Heart left ventricle (tissue), 16 donors: ENCODE measurements around the gene PNLIPRP2. TPM values are rescaled to one million over a fixed set of nuclear protein-coding genes. Genes with fewer than 3 reads are reported as not detected.
A peak's percentile ranks its signal among the peaks of the same experiment; 100 is the strongest.

Source experiments
- ATAC-seq, 4 donors: fragments of 200-7000 bp; cut with Tn5 transposase; one replicate each; pipeline ENCODE4 v1.9.1; 2020 to 2022; ENCODE audit warnings: moderate library complexity in 4 of 4, mild to moderate bottlenecking in 3 of 4, moderate number of reproducible peaks in 1 of 4
- DNase-seq, 5 donors: peaks; one replicate each; pipeline ENCODE4 v3.0.0-alpha.2; 2020
- H3K27ac ChIP-seq, 12 donors: fragments of 200-600 bp; sonication (generic) in 4 of 12; one replicate each; pipeline versions ENCODE4 v1.5.0 to v1.8.0; 2016 to 2022; ENCODE audit warnings: mild to moderate bottlenecking in 2 of 12
- H3K27me3 ChIP-seq, 9 donors: fragments of 200-600 bp; sonication (generic) in 2 of 9; one replicate each; pipeline versions ENCODE4 v1.5.1 to v1.8.0; 2016 to 2022; ENCODE audit warnings: mild to moderate bottlenecking in 3 of 9
- H3K36me3 ChIP-seq, 9 donors: fragments of 200-600 bp; sonication (generic) in 2 of 9; one replicate each; pipeline versions ENCODE4 v1.5.0 to v1.8.0; 2018 to 2022; ENCODE audit warnings: mild to moderate bottlenecking in 2 of 9
- H3K4me1 ChIP-seq, 12 donors: fragments of 200-600 bp; sonication (generic) in 4 of 12; one replicate each; pipeline versions ENCODE4 v1.5.0 to v1.8.0; 2016 to 2022; ENCODE audit warnings: mild to moderate bottlenecking in 3 of 12
- H3K4me3 ChIP-seq, 12 donors: fragments of 200-600 bp; sonication (generic) in 4 of 12; one replicate each; pipeline versions ENCODE4 v1.5.0 to v1.8.0; 2017 to 2022; ENCODE audit warnings: mild to moderate bottlenecking in 9 of 12, moderate library complexity in 4 of 12
- H3K9me3 ChIP-seq, 12 donors: fragments of 200-600 bp; sonication (generic) in 4 of 12; one replicate each; pipeline versions ENCODE4 v1.5.0 to v1.8.0; 2016 to 2022; ENCODE audit warnings: mild to moderate bottlenecking in 1 of 12
- CTCF ChIP-seq, 12 donors: fragments of 200-600 bp; sonication (generic) in 4 of 12; IDR thresholded peaks; one replicate each; pipeline versions ENCODE4 v1.5.0 to v1.8.0; 2018 to 2022; ENCODE audit warnings: antibody characterized with exemption in 12 of 12, mild to moderate bottlenecking in 5 of 12
- POLR2A ChIP-seq, 2 donors: fragments of 450-650 bp; IDR thresholded peaks; one replicate each; pipeline ENCODE4 v1.6.1; 2017; ENCODE audit warnings: antibody characterized with exemption in 2 of 2, mild to moderate bottlenecking in 2 of 2, moderate library complexity in 2 of 2
- WGBS, 4 donors: extraction: QIAGEN DNeasy Blood & Tissue Kit in 2 of 4; methylation state at CpG; one replicate each; pipeline versions ENCODE4 v1.1.5 to v1.1.7; 2013 to 2018; 5-methylcytosine and 5-hydroxymethylcytosine counted together
- intact Hi-C, 10 donors: fragments of 100-400 bp; cut with DNase I; formaldehyde crosslinking; loops; one replicate each; pipeline versions ENCODE4 v1.11.1 to v1.14.2; 2022
- polyA plus RNA-seq, 2 donors: library from polyadenylated mRNA; stranded (reverse); fragments of 200-250 nt; gene quantifications; one replicate each; pipeline ENCODE4 v1.2.3, GENCODE V29; 2013
- total RNA-seq, 9 donors: library from RNA; depleted of rRNA in 2 of 9; stranded (reverse); fragments of >200 nt in 2 of 9; fragmentation: NEBNext Ultra II Directional in 3 of 9; extraction: Animal tissue kit (Norgen Biotek cat#: 25700) in 3 of 9; gene quantifications; one replicate each; pipeline versions ENCODE4 v1.1.0 to v1.2.4, GENCODE V29; 2016 to 2023
- donor health status: ischemic (EF 13 %, LVEDD 7.1; RV severe dilation, severe dysfunction).
- donor health status: healthy with polysubstance abuse.
- donor health status: DM: no; HTN: yes; CAD: no.
- donor health status: DM: no; HTN: no; CAD: no.
- donor health status: ischemic (EF 25% LVEDD 6.9; RV normal size, moderate dysfunction).
- donor health status: ischemic (EF 25% LVEDD 5.7; RV mildly dilated, moderate dysfunction).
- donor health status: healthy.
- donor health status: DM: yes; HTN: yes; CAD: no.
- donor health status: ischemic (EF 35%, LVEDD 5.7; RV mildly dilated, moderate dysfunction).
- donor health status: nonischemic (EF 11% LVEDD 7.7; RV severe dilation, severe dysfunction).
- donor health status: DM: yes; HTN: yes; CAD: no.
- donor health status: PGD.
- donor health status: ischemic (EF 29% LVEDD 5.4; RV normal size, mild dysfunction).
- donor health status: nonischemic (EF 23%, LVEDD 6.1; RV moderate dilation, normal function).

The PNLIPRP2 gene
- total and polyA plus RNA-seq, 11 donors = 0.04 to 0.27 TPM; not detected in 9

- TF ChIP-seq CTCF (IDR thresholded peaks at IDR 0.05) (no peak), POLR2A (IDR thresholded peaks at IDR 0.05) (no peak)
- peaks cover 0 to 31% (median 4%) of the 10 kb centered on the region in 9 donors for H3K27me3 ChIP-seq
- 65 to 74% (median 68%) methylated on average over 5 to 8 of the region's 8 CpGs for WGBS, 4 donors
- no peak overlapping the region for H3K4me3 ChIP-seq
- no peak for DNase-seq
- no peaks in the 10 kb centered on the region for H3K36me3 ChIP-seq
- intact Hi-C loops = no loop called here
- ATAC-seq = no peak
- no peak overlapping the region for H3K27ac ChIP-seq
- no peaks in the 10 kb centered on the region for H3K9me3 ChIP-seq
- H3K4me1 ChIP-seq = peaks cover 0 to 7% (median 0%) of the 10 kb centered on the region in 12 donors
Measured at GRCh38 chr10:116606061-116606483, 14.7 kb upstream of the PNLIPRP2 start.

- no peaks in the 10 kb centered on the region for H3K36me3 ChIP-seq
- H3K27ac ChIP-seq = no peak overlapping the region
- H3K9me3 ChIP-seq = no peaks in the 10 kb centered on the region
- H3K4me1 ChIP-seq = peaks cover 0 to 7% (median 0%) of the 10 kb centered on the region in 12 donors
- peaks cover 0 to 27% (median 4%) of the 10 kb centered on the region in 9 donors for H3K27me3 ChIP-seq
- DNase-seq (no peak), ATAC-seq (no peak)
- intact Hi-C loops = no loop called here
- 68 to 71% (median 70%) methylated on average over 6 of the region's 6 CpGs for WGBS, 4 donors
- no peak for TF ChIP-seq CTCF (IDR thresholded peaks at IDR 0.05)
- TF ChIP-seq POLR2A (IDR thresholded peaks at IDR 0.05) = no peak
- H3K4me3 ChIP-seq = no peak overlapping the region
Measured at GRCh38 chr10:116607336-116607735, 13.4 kb upstream of the PNLIPRP2 start.

- Histone ChIP-seq H3K4me1 (peaks cover 0 to 7% (median 0%) of the 10 kb centered on the region in 12 donors), H3K27ac (no peak overlapping the region), H3K27me3 (peaks cover 0 to 22% (median 4%) of the 10 kb centered on the region in 9 donors), H3K4me3 (peak overlapping the region in 10 of 12 donors; percentile 11 to 41 (median 34)), H3K9me3 (peaks cover 0 to 3% (median 0%) of the 10 kb centered on the region in 12 donors), H3K36me3 (no peaks in the 10 kb centered on the region)
- intact Hi-C loops = no loop called here
- no peak for TF ChIP-seq CTCF (IDR thresholded peaks at IDR 0.05)
- no peak for TF ChIP-seq POLR2A (IDR thresholded peaks at IDR 0.05)
- ATAC-seq = peak in 1 of 4 donors; percentile 34
- no peak for DNase-seq
- WGBS, 4 donors = 28 to 50% (median 39%) methylated on average over 28 to 41 of the region's 41 CpGs
Measured at GRCh38 chr10:116608686-116609594, 11.8 kb upstream of the PNLIPRP2 start.

GRCh38 chr10:116610443-116611152 lies 10.2 kb upstream of the PNLIPRP2 start:
- ATAC-seq = no peak
- TF ChIP-seq CTCF (IDR thresholded peaks at IDR 0.05) (no peak), POLR2A (IDR thresholded peaks at IDR 0.05) (no peak)
- Histone ChIP-seq H3K4me1 (peaks cover 0 to 7% (median 0%) of the 10 kb centered on the region in 12 donors), H3K27me3 (peaks cover 0 to 22% (median 4%) of the 10 kb centered on the region in 9 donors), H3K9me3 (peaks cover 0 to 3% (median 0%) of the 10 kb centered on the region in 12 donors), H3K36me3 (no peaks in the 10 kb centered on the region), H3K27ac (no peak overlapping the region), H3K4me3 (no peak overlapping the region)
- no peak for DNase-seq
- intact Hi-C loops = no loop called here
- 95 to 98% (median 96%) methylated on average over 13 of the region's 13 CpGs for WGBS, 4 donors
